Measurements from ENCODE around the gene CIC. TPM values are rescaled to one million over a fixed set of nuclear protein-coding genes. Genes with fewer than 3 reads are reported as not detected.

The CIC gene
- total and polyA plus RNA-seq, 3 donors from 2014 or later = 95.6 to 181 (median 163) TPM

- no peaks in the 10 kb centered on the region for H3K36me3 ChIP-seq (ENCODE audit: low read depth, missing control alignments)
- no peaks in the 10 kb centered on the region for H3K9me3 ChIP-seq
- intact Hi-C loops (cut with DNase I; ENCODE audit: low total_unique reads) = no loop called here
- 0 to 1% methylated on average over 25 to 46 of the region's 46 CpGs for WGBS, 2 donors
- DNase-seq = peak; percentile 100
- H3K4me1 ChIP-seq = peaks cover 19% of the 10 kb centered on the region
- peak overlapping the region; percentile 98 for H3K27ac ChIP-seq
- H3K4me3 ChIP-seq = peak overlapping the region; percentile 68 to 77
- TF ChIP-seq POLR2A (IDR thresholded peaks at IDR 0.05) (peak; percentile 90), CTCF (IDR thresholded peaks at IDR 0.05) (no peak)
- no peaks in the 10 kb centered on the region for H3K27me3 ChIP-seq
Measured at GRCh38 chr19:42268142-42268703, 829 bp upstream of the CIC start.

GRCh38 chr19:42269478-42270345, 660 bp downstream of the CIC start:
- peak overlapping the region; percentile 91 for H3K27ac ChIP-seq
- H3K36me3 ChIP-seq (ENCODE audit: low read depth, missing control alignments) = no peaks in the 10 kb centered on the region
- H3K4me1 ChIP-seq = peaks cover 19% of the 10 kb centered on the region
- H3K9me3 ChIP-seq = no peaks in the 10 kb centered on the region
- WGBS, 2 donors = 33 to 38% methylated on average over 10 of the region's 10 CpGs
- intact Hi-C loops (cut with DNase I; ENCODE audit: low total_unique reads) = no loop called here
- no peak for DNase-seq
- TF ChIP-seq POLR2A (IDR thresholded peaks at IDR 0.05) = no peak
- TF ChIP-seq CTCF (IDR thresholded peaks at IDR 0.05) = no peak
- no peaks in the 10 kb centered on the region for H3K27me3 ChIP-seq
- H3K4me3 ChIP-seq = peak overlapping the region; percentile 68 to 84

DNA sequence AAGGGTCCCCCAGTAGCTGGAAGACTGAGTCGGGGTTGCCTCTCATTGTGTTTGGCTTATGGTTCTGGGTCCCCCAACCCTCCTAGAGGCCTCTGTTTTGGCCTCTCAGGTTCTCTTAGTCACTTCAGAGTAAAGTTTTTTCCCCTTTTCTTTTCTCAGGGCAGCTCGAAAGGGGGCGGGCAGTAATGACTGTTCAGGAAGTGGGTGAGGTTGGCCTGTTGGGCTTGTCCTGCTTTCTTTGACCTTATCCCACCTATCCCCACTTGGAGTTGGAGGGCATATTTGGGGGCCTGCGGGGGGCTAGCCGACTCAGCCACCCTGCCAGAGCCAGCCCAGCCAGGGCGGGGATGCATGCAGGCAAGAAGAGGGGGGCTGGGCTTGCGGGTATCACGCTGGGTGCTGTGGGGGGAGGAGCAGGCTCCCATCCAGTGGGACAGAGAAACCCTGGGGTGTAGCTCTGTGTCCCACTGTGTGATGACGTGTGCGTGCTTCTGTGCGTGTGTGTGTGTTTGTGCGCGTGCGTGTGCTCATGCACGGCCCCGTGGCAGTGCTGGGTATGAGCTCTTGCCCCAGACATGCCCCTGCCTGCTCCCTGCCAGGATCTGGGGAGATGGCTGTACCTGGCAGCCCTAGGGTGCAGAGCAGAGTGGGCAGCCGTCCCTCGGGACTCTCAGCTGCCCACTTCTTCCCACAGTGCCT, 1.4 kb downstream of the CIC start:
- Histone ChIP-seq H3K27me3 (no peaks in the 10 kb centered on the region), H3K9me3 (no peaks in the 10 kb centered on the region), H3K4me1 (peaks cover 19% of the 10 kb centered on the region), H3K27ac (peak overlapping the region; percentile 91), H3K4me3 (peak overlapping the region in 1 of 2 donors; percentile 84), H3K36me3 (ENCODE audit: low read depth, missing control alignments) (no peaks in the 10 kb centered on the region)
- TF ChIP-seq CTCF (IDR thresholded peaks at IDR 0.05) = no peak
- no peak for TF ChIP-seq POLR2A (IDR thresholded peaks at IDR 0.05)
- intact Hi-C loops (cut with DNase I; ENCODE audit: low total_unique reads) = no loop called here
- 44 to 60% methylated on average over 6 to 18 of the region's 18 CpGs for WGBS, 2 donors
- peak; percentile 50 for DNase-seq

DNA sequence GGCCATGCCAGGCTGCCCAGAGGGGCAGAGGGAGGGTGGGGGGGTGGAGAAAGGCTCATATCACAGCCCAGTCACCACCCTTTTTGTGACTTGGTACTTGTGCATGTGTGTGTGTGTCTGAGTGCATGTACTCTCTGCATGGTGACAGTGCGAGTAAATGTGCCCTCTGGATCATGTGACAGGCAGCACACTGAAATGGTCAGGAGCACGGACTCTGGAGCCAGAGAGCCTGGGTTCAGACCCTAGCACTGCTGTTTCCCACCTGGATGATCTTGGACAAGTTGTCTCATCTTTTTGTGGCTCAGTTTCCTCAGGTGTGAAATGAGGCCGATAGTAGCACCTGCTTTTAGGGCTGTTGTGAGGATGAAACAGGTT, 2.0 kb downstream of the CIC start:
- Histone ChIP-seq H3K9me3 (no peaks in the 10 kb centered on the region), H3K4me1 (peaks cover 19% of the 10 kb centered on the region), H3K27ac (peak overlapping the region; percentile 91), H3K36me3 (ENCODE audit: low read depth, missing control alignments) (no peaks in the 10 kb centered on the region), H3K4me3 (peak overlapping the region in 1 of 2 donors; percentile 84), H3K27me3 (no peaks in the 10 kb centered on the region)
- no peak for DNase-seq
- intact Hi-C loops (cut with DNase I; ENCODE audit: low total_unique reads) = no loop called here
- TF ChIP-seq CTCF (IDR thresholded peaks at IDR 0.05) (no peak), POLR2A (IDR thresholded peaks at IDR 0.05) (no peak)
- 72 to 85% methylated on average over 3 of the region's 3 CpGs for WGBS, 2 donors
